ENCODE measurements around the gene BIRC2. TPM values are rescaled to one million over a fixed set of nuclear protein-coding genes. Genes with fewer than 3 reads are reported as not detected.
A peak's percentile ranks its signal among the peaks of the same experiment; 100 is the strongest.

The BIRC2 gene
- total RNA-seq, 1 experiment from 2014 or later: 28.2 TPM

DNA sequence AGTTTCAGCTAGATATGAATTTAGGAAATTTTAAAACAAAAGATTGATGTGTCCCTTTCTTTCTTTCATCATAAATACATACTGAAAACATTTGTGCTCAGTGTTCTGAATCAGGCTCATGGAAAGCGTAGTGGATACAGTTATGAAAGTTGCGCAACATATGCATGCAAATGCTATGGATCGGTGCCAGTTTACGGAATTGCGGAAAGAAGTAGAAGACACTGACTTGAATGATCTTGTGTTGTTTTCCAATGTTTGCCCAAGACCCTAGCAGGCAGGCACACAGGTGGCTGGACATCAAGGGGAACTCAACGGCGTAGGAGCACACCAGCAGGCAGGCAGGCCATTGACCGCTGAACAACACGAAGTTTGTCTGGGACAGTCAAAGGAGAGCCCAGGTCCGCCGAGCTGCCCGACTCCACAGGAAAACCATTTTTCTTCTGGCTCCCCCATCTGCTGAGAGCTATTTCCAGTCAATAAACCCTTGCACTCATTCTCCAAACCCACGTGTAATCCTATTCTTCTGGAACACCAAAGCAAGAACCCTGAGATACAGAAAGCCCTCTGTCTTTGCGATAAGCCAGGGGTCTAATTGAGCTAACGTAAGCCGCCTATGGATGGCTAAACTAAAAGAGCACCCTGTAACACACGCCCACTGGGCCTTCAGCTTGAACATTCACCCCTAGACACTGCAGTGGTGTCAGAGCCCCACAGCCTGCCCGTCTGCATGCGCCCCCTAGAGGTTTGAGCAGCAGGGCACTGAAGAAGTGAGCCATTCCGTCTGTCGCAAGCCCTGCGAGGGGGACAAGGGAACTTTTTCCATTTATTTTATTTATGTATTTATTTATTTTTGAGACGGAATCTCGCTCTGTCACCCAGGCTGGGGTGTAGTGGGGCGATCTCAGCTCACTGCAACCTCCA, 37.1 kb upstream of the BIRC2 start:
- no peaks in the 10 kb centered on the region for H4K20me1 ChIP-seq (ENCODE audit: control insufficient read depth, insufficient read depth, insufficient read length)
- no peak overlapping the region for H3K18ac ChIP-seq (ENCODE audit: insufficient read length, low read depth, low read length)
- H2BK15ac ChIP-seq (ENCODE audit: low read depth, low read length): no peak overlapping the region
- no peak overlapping the region for H4K8ac ChIP-seq (replicated peaks; ENCODE audit: insufficient read length, low read depth, low read length)
- Mint-ChIP-seq H3K27ac (no peak overlapping the region), H3K4me1 (peaks cover 4 to 6% of the 10 kb centered on the region in 2 experiments; a peak in 2 of 4 replicates), H3K9me3 (peaks cover 0 to under 1% of the 10 kb centered on the region in 2 experiments; a peak in 1 of 5 replicates), H3K27me3 (ENCODE audit: low read depth) (no peaks in the 10 kb centered on the region), H3K36me3 (ENCODE audit: insufficient read depth in 1 of 3, low read depth in 3 of 3) (no peaks in the 10 kb centered on the region), H3K4me3 (no peak overlapping the region)
- H2AFZ ChIP-seq (ENCODE audit: low read length): no peak overlapping the region
- H4K91ac ChIP-seq (ENCODE audit: insufficient read length, low read depth, low read length): no peak overlapping the region
- H3K4me1 ChIP-seq (ENCODE audit: insufficient read depth, low read length): no peaks in the 10 kb centered on the region
- no peak overlapping the region for H3K56ac ChIP-seq (ENCODE audit: insufficient read length, low read depth, low read length)
- H2BK120ac ChIP-seq (ENCODE audit: low read depth, low read length, poor library complexity, severe bottlenecking): no peak overlapping the region
- no peaks in the 10 kb centered on the region for H3K9me3 ChIP-seq (ENCODE audit: control insufficient read depth, low read depth, low read length)
- peak; percentile 81 for DNase-seq
- H3K14ac ChIP-seq (ENCODE audit: insufficient read depth, low read length): no peak overlapping the region
- no peaks in the 10 kb centered on the region for H3K79me1 ChIP-seq (ENCODE audit: insufficient read depth, low read depth, low read length, poor library complexity, severe bottlenecking)
- TF ChIP-seq CTCF (conservative IDR thresholded peaks at IDR 0.05): peak; percentile 82
- H3K23me2 ChIP-seq (ENCODE audit: insufficient read length, low read depth, low read length, poor library complexity, severe bottlenecking): no peaks in the 10 kb centered on the region
- no peaks in the 10 kb centered on the region for H3K79me2 ChIP-seq (ENCODE audit: insufficient read depth, low read length)
- no peak overlapping the region for H3K23ac ChIP-seq (ENCODE audit: insufficient read length, low read depth, low read length)
- H3K4me2 ChIP-seq (ENCODE audit: insufficient read depth, insufficient read length, low read length): no peak overlapping the region
- H2BK12ac ChIP-seq (ENCODE audit: insufficient read length, low read depth, low read length): no peak overlapping the region
- no peak overlapping the region for H3K27ac ChIP-seq (ENCODE audit: insufficient read length, low read depth, low read length)
- H2AK5ac ChIP-seq (ENCODE audit: insufficient read length, low read length): no peak overlapping the region
- H4K5ac ChIP-seq (ENCODE audit: insufficient read length, low read depth, low read length): no peak overlapping the region
- H2BK5ac ChIP-seq (ENCODE audit: insufficient read length, low read length): no peak overlapping the region
- H3K27me3 ChIP-seq (ENCODE audit: insufficient read depth, low read length): no peaks in the 10 kb centered on the region
- H3T11ph ChIP-seq (ENCODE audit: low read length): no peak overlapping the region
- WGBS (ENCODE audit: extremely low coverage, insufficient read length, low lambda C conversion rate): no CpG with 5 or more reads among the region's 25 CpGs
- H3K9ac ChIP-seq (ENCODE audit: extremely low read depth, insufficient read length, low read length): no peak overlapping the region
- no peak overlapping the region for H2BK20ac ChIP-seq (ENCODE audit: low read depth, low read length, poor library complexity, severe bottlenecking)
- no peak overlapping the region for H3K4ac ChIP-seq (ENCODE audit: low read depth, low read length)
